WERI-Rb-1 (cell line): ENCODE results near the gene MINK1.
"Not testable (repeated sequence)": the region's sequence is repeated elsewhere in the genome, so short reads cannot be mapped to it uniquely, and the experiment has no call there.

Source experiments
- DNase-seq: peaks from one replicate; pipeline ENCODE4 v3.0.0-alpha.2; 2020
- H3K27ac ChIP-seq: fragments of 250-450 bp; sonication (Bioruptor Pico); 2 replicates; pipeline ENCODE4 v1.5.1; 2020; ENCODE audit warnings: mild to moderate bottlenecking, moderate library complexity
- H3K27me3 ChIP-seq: fragments of 250-450 bp; sonication (Bioruptor Pico); 2 replicates; pipeline ENCODE4 v1.5.1; 2021; ENCODE audit warnings: mild to moderate bottlenecking, low read depth, moderate library complexity; ENCODE audit not compliant: insufficient read depth, severe bottlenecking
- H3K36me3 ChIP-seq: fragments of 250-450 bp; sonication (Bioruptor Pico); 2 replicates; pipeline ENCODE4 v1.5.1; 2020; ENCODE audit warnings: mild to moderate bottlenecking, moderate library complexity
- H3K4me3 ChIP-seq: 2 replicates; pipeline ENCODE4 v1.5.1; 2011; ENCODE audit warnings: low read depth, mild to moderate bottlenecking, control low read depth, low read length
- H3K9me3 ChIP-seq: fragments of 250-450 bp; sonication (Bioruptor Pico); 2 replicates; pipeline ENCODE4 v1.5.1; 2021; ENCODE audit warnings: mild to moderate bottlenecking, moderate library complexity; ENCODE audit not compliant: severe bottlenecking
- TF ChIP-seq, protein P1 (sequence below): IDR thresholded peaks from 2 replicates; pipeline ENCODE4 v1.5.1; 2011; ENCODE audit warnings: low read depth, mild to moderate bottlenecking, control low read depth, inconsistent platforms, low read length

The MINK1 gene

DNA sequence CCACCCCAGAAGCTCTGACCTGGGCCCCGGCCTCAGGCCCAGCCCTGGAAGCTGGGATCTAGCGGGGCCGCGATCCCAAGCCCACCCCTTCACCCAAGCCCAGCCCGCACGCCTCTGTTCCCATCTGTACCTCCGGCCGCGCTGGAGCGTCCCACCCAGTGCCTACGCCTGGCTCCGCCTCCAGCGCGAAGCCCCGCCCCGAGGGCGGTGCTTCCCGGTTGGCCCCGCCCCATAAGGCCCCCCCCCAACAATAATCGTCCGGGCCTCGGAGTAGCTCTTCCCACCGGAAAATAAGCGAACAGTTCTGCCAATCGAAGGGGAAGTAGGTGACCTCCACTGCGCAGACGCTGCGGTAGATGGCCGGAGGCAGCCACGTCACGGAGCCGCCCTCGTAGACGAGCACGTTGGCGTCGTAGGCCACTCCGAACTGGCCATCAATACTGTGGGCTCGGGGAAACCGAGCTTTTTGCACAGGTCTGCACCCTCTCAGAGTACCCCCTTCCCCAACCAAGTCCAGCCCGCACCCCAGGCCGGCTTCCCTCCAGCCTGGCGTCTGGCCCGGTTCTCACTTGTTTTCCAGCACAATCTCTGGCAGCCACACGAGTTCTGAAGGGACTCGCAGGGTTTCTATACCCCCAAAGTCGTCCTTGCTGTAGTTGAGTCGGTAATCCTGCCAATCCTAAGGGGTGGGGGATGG is 68.7 kb downstream of the MINK1 start:
- TF ChIP-seq, protein P1, sequence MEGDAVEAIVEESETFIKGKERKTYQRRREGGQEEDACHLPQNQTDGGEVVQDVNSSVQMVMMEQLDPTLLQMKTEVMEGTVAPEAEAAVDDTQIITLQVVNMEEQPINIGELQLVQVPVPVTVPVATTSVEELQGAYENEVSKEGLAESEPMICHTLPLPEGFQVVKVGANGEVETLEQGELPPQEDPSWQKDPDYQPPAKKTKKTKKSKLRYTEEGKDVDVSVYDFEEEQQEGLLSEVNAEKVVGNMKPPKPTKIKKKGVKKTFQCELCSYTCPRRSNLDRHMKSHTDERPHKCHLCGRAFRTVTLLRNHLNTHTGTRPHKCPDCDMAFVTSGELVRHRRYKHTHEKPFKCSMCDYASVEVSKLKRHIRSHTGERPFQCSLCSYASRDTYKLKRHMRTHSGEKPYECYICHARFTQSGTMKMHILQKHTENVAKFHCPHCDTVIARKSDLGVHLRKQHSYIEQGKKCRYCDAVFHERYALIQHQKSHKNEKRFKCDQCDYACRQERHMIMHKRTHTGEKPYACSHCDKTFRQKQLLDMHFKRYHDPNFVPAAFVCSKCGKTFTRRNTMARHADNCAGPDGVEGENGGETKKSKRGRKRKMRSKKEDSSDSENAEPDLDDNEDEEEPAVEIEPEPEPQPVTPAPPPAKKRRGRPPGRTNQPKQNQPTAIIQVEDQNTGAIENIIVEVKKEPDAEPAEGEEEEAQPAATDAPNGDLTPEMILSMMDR = no peak
- H3K27me3 ChIP-seq = no peaks in the 10 kb centered on the region
- DNase-seq = no peak
- H3K27ac ChIP-seq = peak overlapping the region; percentile 89
- H3K36me3 ChIP-seq = peaks cover 50% of the 10 kb centered on the region
- H3K9me3 ChIP-seq = no peaks in the 10 kb centered on the region
- H3K4me3 ChIP-seq = no peak overlapping the region

DNA sequence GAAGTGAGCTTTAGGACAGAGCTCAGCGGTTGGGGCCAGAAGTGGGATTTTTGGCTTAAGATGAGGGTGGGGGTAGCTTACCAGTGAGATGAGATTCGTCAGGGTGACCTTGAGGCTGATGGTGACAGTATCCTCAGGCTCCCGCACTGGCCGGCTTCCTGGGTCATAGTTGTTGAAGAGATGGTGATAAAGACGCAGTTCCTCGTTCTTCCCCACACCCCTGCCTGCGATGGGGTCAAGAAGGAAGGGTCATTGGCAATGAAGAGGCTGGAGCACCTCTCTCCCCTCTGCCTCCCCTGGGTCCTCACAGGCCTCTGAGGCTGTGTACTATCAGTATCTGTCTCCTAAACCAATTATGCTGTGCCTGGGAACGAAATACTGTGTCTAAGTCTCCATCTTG is 69.4 kb downstream of the MINK1 start:
- no peaks in the 10 kb centered on the region for H3K9me3 ChIP-seq

DNA sequence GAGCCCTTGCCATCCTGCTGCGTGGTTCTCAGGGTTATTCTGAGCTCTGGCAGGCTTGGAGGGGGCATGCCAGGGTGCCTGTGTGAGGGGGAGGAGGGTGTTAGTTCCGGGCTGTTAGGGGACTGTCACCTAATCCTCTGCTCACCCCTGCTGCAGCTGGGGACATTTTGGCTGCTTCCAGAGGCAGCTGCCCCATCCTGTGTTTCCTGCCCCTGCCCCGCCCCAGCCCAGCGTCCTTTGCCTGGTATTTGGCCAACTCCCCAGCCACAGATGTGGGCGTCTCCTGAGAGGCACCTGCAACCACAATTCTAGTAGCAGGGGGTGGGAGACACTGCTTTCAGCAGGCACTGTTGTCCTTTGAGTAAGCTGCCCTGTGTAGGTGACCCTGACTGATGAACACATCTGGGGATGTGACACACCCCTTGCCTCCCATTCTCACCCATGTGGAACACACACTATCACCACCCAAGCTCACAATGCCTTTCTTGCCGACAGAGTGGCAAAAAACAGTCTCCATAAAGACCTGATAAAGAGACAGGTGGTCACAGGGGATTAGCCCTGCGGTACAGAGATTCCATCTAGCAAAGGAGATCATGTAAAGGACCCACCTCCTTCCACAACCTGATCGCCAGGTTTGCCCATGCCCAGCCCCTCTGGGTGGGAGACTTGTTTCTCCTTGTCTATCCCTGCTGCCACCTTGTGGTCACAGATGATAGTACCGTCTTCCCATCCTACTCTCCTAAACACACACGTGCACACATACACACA is 70.1 kb downstream of the MINK1 start, which contains the start of gene CHRNE:
TSS of gene CHRNE (minus strand) at position 48 of the 768 bp plus-strand sequence. CDS start at position 13, 35 bp downstream.
- TF ChIP-seq, protein P1 = peak; percentile 84
- H3K36me3 ChIP-seq = peaks cover 40% of the 10 kb centered on the region
- no peaks in the 10 kb centered on the region for H3K27me3 ChIP-seq
- peak; percentile 96 for DNase-seq
- peak within 1 kb of the TSS; percentile 89 for H3K27ac ChIP-seq
- peak within 1 kb of the TSS; percentile 6; the same call in 1 of the 2 replicates for H3K4me3 ChIP-seq
- H3K9me3 ChIP-seq = no peaks in the 10 kb centered on the region

More for the DNA sequence above, 69.4 kb downstream of the MINK1 start:
- DNase-seq = peak; percentile 53
- TF ChIP-seq, protein P1 = no peak
- peak overlapping the region; percentile 89 for H3K27ac ChIP-seq
- H3K36me3 ChIP-seq = peaks cover 43% of the 10 kb centered on the region
- peak overlapping the region; percentile 6; the same call in 1 of the 2 replicates for H3K4me3 ChIP-seq
- no peaks in the 10 kb centered on the region for H3K27me3 ChIP-seq

DNA sequence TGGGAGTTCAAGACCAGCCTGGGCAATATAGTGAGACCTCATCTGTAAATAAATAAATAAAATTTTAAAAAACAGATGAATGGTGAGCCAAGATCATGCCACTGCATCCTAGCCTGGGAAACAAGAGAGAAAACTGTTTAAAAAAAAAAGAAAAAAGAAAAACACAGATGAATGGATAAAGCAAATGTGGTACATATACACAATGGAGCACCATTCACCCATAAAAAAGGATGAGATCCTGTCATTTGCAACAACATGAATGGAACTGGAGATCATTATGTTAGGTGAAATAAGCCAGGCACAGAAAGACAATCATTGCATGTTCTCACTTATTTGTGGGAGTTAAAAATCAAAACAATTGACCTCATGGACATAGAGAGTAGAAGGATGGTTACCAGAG is 73.5 kb downstream of the MINK1 start:
- not testable (repeated sequence) for H3K9me3 ChIP-seq, H3K4me3 ChIP-seq, H3K27me3 ChIP-seq, H3K36me3 ChIP-seq, DNase-seq, H3K27ac ChIP-seq

DNA sequence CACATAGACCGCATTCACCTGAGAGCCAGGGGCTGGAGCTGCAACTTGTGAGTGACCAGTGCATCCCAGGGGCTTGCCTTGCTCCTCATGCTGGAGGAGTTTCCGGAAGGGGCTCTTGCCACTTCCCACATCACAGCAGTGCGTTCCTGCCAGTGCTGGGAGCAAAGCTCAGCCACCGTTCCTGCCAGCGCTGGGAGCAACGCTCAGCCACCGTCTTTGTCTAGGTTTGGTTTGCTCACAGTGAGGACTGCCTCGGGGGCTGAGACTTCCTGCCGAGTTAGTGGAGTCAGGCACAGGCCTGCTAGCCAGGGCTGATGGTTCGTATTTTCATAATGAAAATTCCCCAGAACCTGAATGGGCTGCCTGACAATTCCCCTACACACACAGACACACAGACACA is 75.2 kb downstream of the MINK1 start:
- H3K9me3 ChIP-seq = no peaks in the 10 kb centered on the region
- TF ChIP-seq, protein P1 = no peak
- H3K27ac ChIP-seq = no peak overlapping the region
- H3K27me3 ChIP-seq = no peaks in the 10 kb centered on the region
- no peaks in the 10 kb centered on the region for H3K36me3 ChIP-seq
- no peak for DNase-seq
- H3K4me3 ChIP-seq = no peak overlapping the region

DNA sequence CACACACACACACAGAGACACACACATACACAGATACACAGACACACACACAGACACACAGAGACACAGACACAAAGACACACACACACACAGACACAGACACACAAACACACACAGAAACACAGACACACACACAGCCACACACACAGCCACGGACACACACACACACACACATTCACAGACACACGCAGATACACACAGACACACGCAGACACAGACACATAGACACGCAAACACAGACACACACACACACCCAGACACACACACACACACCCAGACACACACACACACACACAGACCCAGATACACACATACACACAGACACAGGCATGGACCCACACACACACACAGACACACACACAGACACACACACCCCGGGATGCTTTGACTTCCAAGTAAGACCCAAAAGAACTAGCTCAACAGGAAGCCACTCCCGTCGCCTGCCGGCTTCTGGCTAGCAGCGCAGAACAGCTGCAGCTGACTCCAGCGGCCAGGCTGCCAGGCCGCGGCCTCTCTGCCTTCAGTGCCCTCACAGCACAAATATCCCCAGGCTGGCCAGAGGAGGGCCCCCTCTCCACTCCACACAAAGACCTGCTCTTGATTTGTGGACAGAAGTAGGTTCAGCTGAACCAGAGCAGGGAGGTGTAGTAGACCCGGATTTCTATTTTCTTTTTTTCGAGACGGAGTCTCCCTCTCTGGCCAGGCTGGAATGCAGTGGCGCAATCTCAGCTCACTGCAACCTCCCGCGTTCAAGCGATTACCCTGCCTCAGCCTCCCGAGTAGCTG is 75.8 kb downstream of the MINK1 start:
- Histone ChIP-seq H3K36me3 (no peaks in the 10 kb centered on the region), H3K27ac (peak overlapping the region; percentile 17; the same call in 1 of the 2 replicates), H3K9me3 (no peaks in the 10 kb centered on the region), H3K27me3 (no peaks in the 10 kb centered on the region), H3K4me3 (no peak overlapping the region)
- TF ChIP-seq, protein P1 = peak; percentile 83
- DNase-seq = peak; percentile 92
